DOHH2 (cell line): ENCODE results near the gene SPON1.

Experiments used
- H3F3A ChIP-seq: fragments of 200-600 bp; sonication (generic), shearing (Covaris generic); 2 replicates; pipeline ENCODE4 v1.6.0; 2016; ENCODE audit warnings: antibody characterized with exemption, mild to moderate bottlenecking; ENCODE audit not compliant: control insufficient read depth, insufficient read depth
- H3K27ac ChIP-seq: fragments of 200-600 bp; sonication (generic); 2 replicates; pipeline ENCODE4 v1.5.1; 2014; ENCODE audit warnings: low read depth, mild to moderate bottlenecking, low read length, moderate library complexity
- H3K27me3 ChIP-seq: fragments of 200-600 bp; sonication (generic); 2 replicates; pipeline ENCODE4 v1.6.1; 2014; ENCODE audit warnings: mild to moderate bottlenecking, low read length, mixed read lengths; ENCODE audit not compliant: control insufficient read depth
- H3K36me3 ChIP-seq: fragments of 200-600 bp; sonication (generic); 2 replicates; pipeline ENCODE4 v1.6.1; 2014; ENCODE audit warnings: mild to moderate bottlenecking, low read length, moderate library complexity, mixed read lengths; ENCODE audit not compliant: control insufficient read depth
- H3K4me1 ChIP-seq: fragments of 200-600 bp; sonication (generic); 2 replicates; pipeline ENCODE4 v1.6.1; 2014; ENCODE audit warnings: mild to moderate bottlenecking, low read length, mixed read lengths; ENCODE audit not compliant: control insufficient read depth
- H3K4me2 ChIP-seq: fragments of 200-600 bp; sonication (generic); 2 replicates; pipeline ENCODE4 v1.6.0; 2014; ENCODE audit warnings: mild to moderate bottlenecking, low read length, moderate library complexity
- H3K4me3 ChIP-seq: fragments of 200-600 bp; sonication (generic); 2 replicates; pipeline ENCODE4 v1.5.1; 2014; ENCODE audit warnings: mild to moderate bottlenecking, low read length, mixed read lengths
- H3K79me2 ChIP-seq: fragments of 200-600 bp; sonication (generic); 2 replicates; pipeline ENCODE4 v1.6.1; 2014; ENCODE audit warnings: mild to moderate bottlenecking, low read length, mixed read lengths; ENCODE audit not compliant: control insufficient read depth
- H3K9me2 ChIP-seq: fragments of 200-600 bp; sonication (generic); replicated peaks from 2 replicates; pipeline ENCODE4 v1.6.1; 2014; ENCODE audit warnings: mild to moderate bottlenecking, low read length, mixed read lengths; ENCODE audit not compliant: control insufficient read depth
- H3K9me3 ChIP-seq: fragments of 200-600 bp; sonication (generic); 2 replicates; pipeline ENCODE4 v1.6.1; 2014; ENCODE audit warnings: antibody characterized with exemption, low read length, mixed read lengths; ENCODE audit not compliant: control insufficient read depth, insufficient read depth
- H4K20me1 ChIP-seq: fragments of 200-600 bp; sonication (generic); 2 replicates; pipeline ENCODE4 v1.6.0; 2014; ENCODE audit warnings: low read depth, mild to moderate bottlenecking, antibody characterized with exemption, low read length, moderate library complexity; ENCODE audit not compliant: control insufficient read depth, insufficient read depth
- EZH2phosphoT487 ChIP-seq: fragments of 200-600 bp; sonication (generic); IDR thresholded peaks from 2 replicates; pipeline ENCODE4 v1.6.1; 2017; ENCODE audit warnings: borderline replicate concordance, mild to moderate bottlenecking, antibody characterized with exemption, low read length, moderate library complexity, mixed read lengths
- TF ChIP-seq, protein P1 (sequence below): fragments of 200-600 bp; sonication (generic); IDR thresholded peaks from one replicate; pipeline ENCODE4 v1.5.1; 2014; ENCODE audit warnings: antibody characterized with exemption, mild to moderate bottlenecking, low read depth, low read length; ENCODE audit not compliant: poor library complexity, severe bottlenecking

Gene SPON1

DNA sequence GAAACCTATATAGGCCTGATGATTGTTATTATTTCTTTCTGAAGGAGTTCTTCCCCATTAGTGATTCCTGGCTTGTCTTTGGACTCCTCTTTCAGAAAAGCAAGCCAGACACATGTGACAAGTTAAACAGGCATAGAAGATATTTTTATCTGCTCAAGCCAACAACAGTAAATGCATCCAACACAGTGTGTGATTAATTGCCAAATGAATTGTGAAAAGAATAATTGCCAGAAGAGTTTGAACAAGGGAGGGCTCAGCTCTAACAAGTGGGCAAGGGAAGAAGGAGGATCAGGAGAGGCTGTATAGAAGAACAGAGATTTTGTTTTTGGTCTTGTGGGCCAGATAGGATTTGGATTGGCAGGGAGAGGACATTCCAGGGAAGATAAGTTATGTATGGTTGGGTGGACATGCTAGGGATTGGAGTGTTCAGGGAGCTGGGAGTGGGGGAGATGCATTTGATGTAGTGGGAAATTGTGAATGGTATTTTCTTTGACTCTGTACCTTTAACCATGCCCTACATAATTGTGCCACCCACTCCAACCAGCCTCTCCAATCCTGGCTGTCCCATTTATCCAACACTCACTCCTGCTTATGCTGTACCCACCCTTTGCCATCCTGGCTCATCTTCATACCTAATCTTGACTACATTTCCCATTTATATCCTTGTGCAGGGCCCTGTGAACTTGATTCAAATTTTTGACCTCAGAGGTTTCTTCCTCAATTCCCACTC, 223.7 kb downstream of the SPON1 start:
- no peaks in the 10 kb centered on the region for H3K4me1 ChIP-seq
- TF ChIP-seq, protein P1, sequence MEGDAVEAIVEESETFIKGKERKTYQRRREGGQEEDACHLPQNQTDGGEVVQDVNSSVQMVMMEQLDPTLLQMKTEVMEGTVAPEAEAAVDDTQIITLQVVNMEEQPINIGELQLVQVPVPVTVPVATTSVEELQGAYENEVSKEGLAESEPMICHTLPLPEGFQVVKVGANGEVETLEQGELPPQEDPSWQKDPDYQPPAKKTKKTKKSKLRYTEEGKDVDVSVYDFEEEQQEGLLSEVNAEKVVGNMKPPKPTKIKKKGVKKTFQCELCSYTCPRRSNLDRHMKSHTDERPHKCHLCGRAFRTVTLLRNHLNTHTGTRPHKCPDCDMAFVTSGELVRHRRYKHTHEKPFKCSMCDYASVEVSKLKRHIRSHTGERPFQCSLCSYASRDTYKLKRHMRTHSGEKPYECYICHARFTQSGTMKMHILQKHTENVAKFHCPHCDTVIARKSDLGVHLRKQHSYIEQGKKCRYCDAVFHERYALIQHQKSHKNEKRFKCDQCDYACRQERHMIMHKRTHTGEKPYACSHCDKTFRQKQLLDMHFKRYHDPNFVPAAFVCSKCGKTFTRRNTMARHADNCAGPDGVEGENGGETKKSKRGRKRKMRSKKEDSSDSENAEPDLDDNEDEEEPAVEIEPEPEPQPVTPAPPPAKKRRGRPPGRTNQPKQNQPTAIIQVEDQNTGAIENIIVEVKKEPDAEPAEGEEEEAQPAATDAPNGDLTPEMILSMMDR, result no peak

DNA sequence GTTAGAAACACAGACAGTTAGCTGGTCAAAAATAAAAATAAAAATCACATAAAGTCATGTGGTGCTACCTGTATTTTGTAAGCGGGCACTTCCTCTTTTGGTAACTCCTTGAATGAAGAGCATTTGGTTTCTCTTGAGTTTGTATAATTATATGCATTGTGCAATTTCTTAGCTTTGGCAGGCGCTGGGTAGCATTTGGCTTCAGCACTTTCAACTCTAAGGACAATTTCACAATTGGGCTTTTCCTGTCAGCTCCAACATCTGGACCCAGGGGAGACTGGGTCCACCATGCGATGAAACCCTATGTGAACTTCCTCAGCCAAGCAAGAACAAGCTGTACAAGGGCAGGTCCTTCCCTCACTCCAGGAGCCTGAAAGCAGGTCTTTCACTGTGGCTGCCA, 227.4 kb downstream of the SPON1 start:
- Histone ChIP-seq H3K9me2 (no peaks in the 10 kb centered on the region), H3K4me1 (no peaks in the 10 kb centered on the region), H3K4me3 (no peak overlapping the region), H4K20me1 (no peaks in the 10 kb centered on the region), H3F3A (no peaks in the 10 kb centered on the region), H3K36me3 (no peaks in the 10 kb centered on the region), H3K9me3 (no peaks in the 10 kb centered on the region), H3K27me3 (0 out of 2 replicates have a peak, but pooled peaks cover 3% of the 10 kb centered on the region), H3K79me2 (no peaks in the 10 kb centered on the region), H3K4me2 (no peak overlapping the region), H3K27ac (no peak overlapping the region)
- TF ChIP-seq EZH2phosphoT487, result no peak
- TF ChIP-seq, protein P1, result no peak

More for the DNA sequence above, 223.7 kb downstream of the SPON1 start:
- Histone ChIP-seq H3F3A (no peaks in the 10 kb centered on the region), H3K9me3 (no peaks in the 10 kb centered on the region), H3K4me3 (no peak overlapping the region), H3K27ac (no peak overlapping the region), H4K20me1 (no peaks in the 10 kb centered on the region), H3K4me2 (no peak overlapping the region), H3K79me2 (no peaks in the 10 kb centered on the region), H3K27me3 (peaks cover 3% of the 10 kb centered on the region; the same call in 1 of the 2 replicates), H3K9me2 (no peaks in the 10 kb centered on the region), H3K36me3 (no peaks in the 10 kb centered on the region)

DNA sequence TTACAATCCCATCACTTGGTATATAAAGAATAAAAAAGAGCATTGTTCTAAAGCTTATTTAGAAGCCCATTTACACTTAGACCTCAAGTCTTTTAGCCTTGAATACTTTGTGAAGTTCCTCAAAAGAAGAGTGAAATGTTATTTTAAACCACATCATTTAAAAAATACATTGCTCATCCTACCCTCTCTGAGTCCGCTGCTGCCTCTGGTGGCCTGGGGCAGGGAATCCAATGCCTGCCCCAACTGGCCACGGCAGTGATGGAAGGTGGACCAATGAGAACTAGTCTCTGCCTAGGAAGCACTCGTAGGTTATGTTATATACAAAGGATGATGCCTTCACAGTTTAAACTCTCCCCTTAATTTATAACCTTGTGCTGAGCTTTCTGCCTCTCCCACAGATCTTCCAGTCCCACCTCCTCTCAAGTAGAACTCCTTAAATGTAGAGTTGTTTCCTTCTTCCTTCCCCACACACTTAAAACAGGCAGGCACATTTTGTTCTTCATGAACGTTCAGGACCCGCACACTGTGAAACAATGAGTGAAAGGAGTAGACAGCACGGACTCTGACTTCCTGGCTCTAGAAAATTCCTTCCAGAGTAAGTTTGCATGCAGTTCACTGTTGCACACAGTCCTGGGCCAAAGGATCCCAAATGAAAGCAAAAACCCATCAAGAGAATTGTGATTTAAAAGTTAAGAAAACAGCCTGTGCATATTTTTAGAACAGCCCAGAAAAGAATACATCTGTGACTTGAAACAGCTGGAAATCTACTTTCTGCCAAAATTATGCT, 228.7 kb downstream of the SPON1 start:
- no peaks in the 10 kb centered on the region for H3K4me1 ChIP-seq
- H3K4me2 ChIP-seq, result no peak overlapping the region
- H3K27ac ChIP-seq, result no peak overlapping the region
- no peak overlapping the region for H3K4me3 ChIP-seq
- no peaks in the 10 kb centered on the region for H3K9me3 ChIP-seq
- no peaks in the 10 kb centered on the region for H4K20me1 ChIP-seq
- no peak for TF ChIP-seq EZH2phosphoT487
- TF ChIP-seq, protein P1, result no peak
- H3K36me3 ChIP-seq, result no peaks in the 10 kb centered on the region
- no peaks in the 10 kb centered on the region for H3F3A ChIP-seq
- H3K79me2 ChIP-seq, result no peaks in the 10 kb centered on the region
- 0 out of 2 replicates have a peak, but pooled peaks cover 3% of the 10 kb centered on the region for H3K27me3 ChIP-seq
- no peaks in the 10 kb centered on the region for H3K9me2 ChIP-seq
